WTC11 (cell line): ENCODE data around the gene LINS1. TPM values are rescaled to one million over a fixed set of nuclear protein-coding genes. Genes with fewer than 3 reads are reported as not detected.

Experiments
- ATAC-seq: fragments of 200-7000 bp; cut with Tn5 transposase; 2 replicates; pipeline ENCODE4 v1.10.0; 2021; ENCODE audit warnings: mild to moderate bottlenecking, moderate library complexity
- CTCF ChIA-PET: fragments of 300-600 bp; sonication (Branson Sonifier 250); formaldehyde crosslinking; loops from one replicate; lab custom pipeline; 2021; ENCODE audit warnings: antibody characterized with exemption; lab: Charles Lee
- POLR2A ChIA-PET: fragments of 350-600 bp; sonication (Branson Sonifier 250); formaldehyde crosslinking; loops from one replicate; lab custom pipeline; 2021; ENCODE audit warnings: antibody characterized with exemption; lab: Charles Lee
- DNase-seq: peaks from one replicate; pipeline ENCODE4 v3.0.0; 2021; ENCODE audit warnings: low spot score
- H3K27ac Mint-ChIP-seq: 2 replicates; pipeline ENCODE4 v1.8.0; 2021; ENCODE audit warnings: mixed read lengths
- H3K27me3 Mint-ChIP-seq: 2 replicates; pipeline ENCODE4 v1.8.0; 2021; ENCODE audit warnings: low read depth, mild to moderate bottlenecking, moderate library complexity, mixed read lengths
- H3K36me3 Mint-ChIP-seq: 2 replicates; pipeline ENCODE4 v1.8.0; 2021; ENCODE audit warnings: mixed read lengths
- H3K4me1 Mint-ChIP-seq: 2 replicates; pipeline ENCODE4 v1.8.0; 2022; ENCODE audit warnings: mixed read lengths
- H3K4me3 Mint-ChIP-seq: 2 replicates; pipeline ENCODE4 v1.8.0; 2021; ENCODE audit warnings: mild to moderate bottlenecking, moderate library complexity, mixed read lengths
- H3K9me3 Mint-ChIP-seq: 2 replicates; pipeline ENCODE4 v1.8.0; 2021; ENCODE audit warnings: mixed read lengths
- AR ChIP-seq: fragments of 250-450 bp; sonication (Bioruptor Pico); IDR thresholded peaks from 2 replicates; pipeline ENCODE4 v1.9.0; 2021; ENCODE audit warnings: mild to moderate bottlenecking
- CDX4 ChIP-seq: fragments of 250-450 bp; sonication (Bioruptor Pico); IDR thresholded peaks from 2 replicates; pipeline ENCODE4 v1.9.0; 2021; ENCODE audit warnings: moderate library complexity, mild to moderate bottlenecking, inconsistent platforms, borderline replicate concordance
- CTCF ChIP-seq: fragments of 200-600 bp; IDR thresholded peaks from 2 replicates; pipeline ENCODE4 v1.8.0; 2022; ENCODE audit warnings: antibody characterized with exemption
- E2F4 ChIP-seq: sonication (generic); formaldehyde crosslinking; IDR thresholded peaks from 2 replicates; pipeline ENCODE4 v1.8.1; 2022; ENCODE audit warnings: low read depth, mild to moderate bottlenecking, moderate library complexity, missing genetic modification reagents, borderline replicate concordance
- EMX1 ChIP-seq: fragments of 250-450 bp; sonication (Bioruptor Pico); IDR thresholded peaks from 2 replicates; pipeline ENCODE4 v1.8.0; 2021; ENCODE audit warnings: mild to moderate bottlenecking
- FOXK1 ChIP-seq: sonication (generic); formaldehyde crosslinking; IDR thresholded peaks from 2 replicates; pipeline ENCODE4 v1.8.0; 2022; ENCODE audit warnings: mild to moderate bottlenecking, moderate library complexity, missing genetic modification reagents
- HMGA2 ChIP-seq: fragments of 250-450 bp; sonication (Bioruptor Pico); IDR thresholded peaks from 2 replicates; pipeline ENCODE4 v1.4.0; 2021; ENCODE audit warnings: mild to moderate bottlenecking, moderate library complexity
- HMGXB4 ChIP-seq: sonication (generic); formaldehyde crosslinking; IDR thresholded peaks from 2 replicates; pipeline ENCODE4 v1.8.1; 2023; ENCODE audit warnings: mild to moderate bottlenecking, moderate library complexity, missing genetic modification reagents
- IRF1 ChIP-seq: sonication (generic); formaldehyde crosslinking; IDR thresholded peaks from 2 replicates; pipeline ENCODE4 v1.8.0; 2023; ENCODE audit warnings: missing genetic modification reagents
- MYBL2 ChIP-seq: sonication (generic); formaldehyde crosslinking; IDR thresholded peaks from 2 replicates; pipeline ENCODE4 v1.8.1; 2023; ENCODE audit warnings: mild to moderate bottlenecking, moderate library complexity, missing genetic modification reagents
- PRDM15 ChIP-seq: sonication (generic); formaldehyde crosslinking; IDR thresholded peaks from 2 replicates; pipeline ENCODE4 v1.8.0; 2022; ENCODE audit warnings: missing genetic modification reagents
- RORB ChIP-seq: fragments of 250-450 bp; sonication (Bioruptor Pico); IDR thresholded peaks from 2 replicates; pipeline ENCODE4 v1.9.0; 2021; ENCODE audit warnings: mild to moderate bottlenecking
- SMAD3 ChIP-seq: sonication (generic); formaldehyde crosslinking; IDR thresholded peaks from 2 replicates; pipeline ENCODE4 v1.8.0; 2022; ENCODE audit warnings: missing genetic modification reagents, mild to moderate bottlenecking, borderline replicate concordance
- SOX15 ChIP-seq: fragments of 250-450 bp; sonication (Bioruptor Pico); IDR thresholded peaks from 2 replicates; pipeline ENCODE4 v1.9.0; 2021; ENCODE audit warnings: mild to moderate bottlenecking
- ZNF121 ChIP-seq: sonication (generic); formaldehyde crosslinking; IDR thresholded peaks from 2 replicates; pipeline ENCODE4 v1.8.0; 2023; ENCODE audit warnings: missing genetic modification reagents
- ZNF281 ChIP-seq: sonication (generic); formaldehyde crosslinking; IDR thresholded peaks from 2 replicates; pipeline ENCODE4 v1.8.0; 2023; ENCODE audit warnings: mild to moderate bottlenecking, missing genetic modification reagents
- ZNF423 ChIP-seq: fragments of 250-450 bp; sonication (Bioruptor Pico); IDR thresholded peaks from 2 replicates; pipeline ENCODE4 v2.1.2; 2022; ENCODE audit warnings: mild to moderate bottlenecking, moderate library complexity
- ZNF532 ChIP-seq: fragments of 250-450 bp; sonication (Bioruptor Pico); IDR thresholded peaks from 2 replicates; pipeline ENCODE4 v1.9.0; 2021; ENCODE audit warnings: mild to moderate bottlenecking, borderline replicate concordance
- total RNA-seq: library from RNA; stranded (reverse); gene quantifications from 3 replicates; pipeline ENCODE4 v1.2.3, GENCODE V29; 2021

Gene LINS1
- total RNA-seq, 1 experiment from 2014 or later, result 10.4 TPM

GRCh38 chr15:100569391-100569790 is 32.6 kb downstream of the LINS1 start:
- CTCF ChIA-PET, result no interaction called here
- H3K36me3 Mint-ChIP-seq, result peaks cover 14% of the 10 kb centered on the region
- TF ChIP-seq AR (CRISPR knock-in tag) (no peak), CTCF (no peak), MYBL2 (CRISPR knock-in tag) (no peak), SOX15 (CRISPR knock-in tag) (no peak), EMX1 (CRISPR knock-in tag) (no peak), ZNF423 (CRISPR knock-in tag) (no peak), CDX4 (CRISPR knock-in tag) (no peak), E2F4 (CRISPR knock-in tag) (no peak), HMGA2 (no peak), IRF1 (CRISPR knock-in tag) (no peak), PRDM15 (CRISPR knock-in tag) (no peak), RORB (no peak), ZNF121 (CRISPR knock-in tag) (no peak), FOXK1 (CRISPR knock-in tag) (no peak), SMAD3 (CRISPR knock-in tag) (no peak), ZNF281 (no peak), HMGXB4 (CRISPR knock-in tag) (no peak), ZNF532 (CRISPR knock-in tag) (no peak)

More at GRCh38 chr15:100569391-100569790, 32.6 kb downstream of the LINS1 start:
- POLR2A ChIA-PET, result interaction anchor here (0.6 kb wide), 1 partner anchor 45 kb away, joined by 3 read pairs; no protein-coding TSS in a partner anchor
- ATAC-seq (no peak), DNase-seq (no peak)
- Mint-ChIP-seq H3K27me3 (no peaks in the 10 kb centered on the region), H3K4me3 (no peak overlapping the region), H3K27ac (0 out of 2 replicates have a peak overlapping the region, but pooled peaks have one; percentile 20), H3K9me3 (no peaks in the 10 kb centered on the region), H3K4me1 (no peaks in the 10 kb centered on the region)
